A673 (cell line): Measurements from ENCODE around the gene MAP3K7. TPM values are rescaled to one million over a fixed set of nuclear protein-coding genes. Genes with fewer than 3 reads are reported as not detected.

ENCODE experiments used
- BruUV-seq: library from RNA; stranded (reverse); fragments of 400-500 nt; replicated peaks from 2 replicates; lab custom pipeline; 2021; lab: Mats Ljungman, UMichigan
- CTCF ChIA-PET: fragments of 300-600 bp; sonication (Branson Sonifier 250); formaldehyde crosslinking; loops from one replicate; lab custom pipeline; 2022; ENCODE audit warnings: antibody characterized with exemption; lab: Charles Lee
- POLR2A ChIA-PET: fragments of 300-600 bp; sonication (Branson Sonifier 250); formaldehyde crosslinking; loops from one replicate; lab custom pipeline; 2022; ENCODE audit warnings: antibody characterized with exemption; ENCODE audit not compliant: low non-redundant PET; lab: Charles Lee
- DNase-seq: peaks from one replicate; pipeline ENCODE4 v3.0.0-alpha.2; 2015; ENCODE audit warnings: low spot score
- H3K27ac ChIP-seq: fragments of 200-600 bp; sonication (generic); 2 replicates; pipeline ENCODE4 v1.5.1; 2016; ENCODE audit warnings: mixed run types, low read depth, mild to moderate bottlenecking, mixed read lengths, antibody characterized with exemption, low read length; ENCODE audit not compliant: poor library complexity, severe bottlenecking
- H3K27me3 ChIP-seq: fragments of 200-600 bp; sonication (generic); replicated peaks from 2 replicates; pipeline ENCODE4 v1.6.1; 2017; ENCODE audit warnings: mixed run types, low read depth, mild to moderate bottlenecking, mixed read lengths, antibody characterized with exemption, low read length; ENCODE audit not compliant: insufficient read depth, poor library complexity
- H3K36me3 ChIP-seq: fragments of 200-600 bp; sonication (generic); 2 replicates; pipeline ENCODE4 v1.6.1; 2016; ENCODE audit warnings: mixed run types, mild to moderate bottlenecking, mixed read lengths, antibody characterized with exemption, low read length; ENCODE audit not compliant: insufficient read depth, poor library complexity, severe bottlenecking
- H3K4me1 ChIP-seq: fragments of 200-600 bp; sonication (generic); 2 replicates; pipeline ENCODE4 v1.6.1; 2017; ENCODE audit warnings: mixed run types, mild to moderate bottlenecking, mixed read lengths, antibody characterized with exemption, low read length; ENCODE audit not compliant: insufficient read depth, poor library complexity, severe bottlenecking
- H3K4me3 ChIP-seq: fragments of 200-600 bp; sonication (generic); 2 replicates; pipeline ENCODE4 v1.5.1; 2016; ENCODE audit warnings: low read depth, mixed run types, mild to moderate bottlenecking, mixed read lengths, low read length; ENCODE audit not compliant: poor library complexity, severe bottlenecking
- H3K9me3 ChIP-seq: fragments of 200-600 bp; sonication (generic); 2 replicates; pipeline ENCODE4 v1.6.1; 2016; ENCODE audit warnings: mixed run types, low read depth, mild to moderate bottlenecking, mixed read lengths, antibody characterized with exemption, low read length; ENCODE audit not compliant: poor library complexity, severe bottlenecking
- CTCF ChIP-seq: fragments of 300-800, 200-600 bp; sonication (generic); conservative IDR thresholded peaks from 2 replicates; pipeline ENCODE4 v1.5.1; 2017; ENCODE audit warnings: low read depth, mild to moderate bottlenecking, antibody characterized with exemption, low read length, moderate library complexity, mixed read lengths
- EZH2 ChIP-seq: fragments of 200-600 bp; sonication (generic); IDR thresholded peaks from 2 replicates; pipeline ENCODE4 v1.6.1; 2017; ENCODE audit warnings: borderline replicate concordance, low read depth, mild to moderate bottlenecking, mixed read lengths, antibody characterized with exemption, low read length; ENCODE audit not compliant: poor library complexity, severe bottlenecking
- intact Hi-C: fragments of 100-400 bp; cut with micrococcal nuclease; formaldehyde crosslinking; loops from one replicate; pipeline ENCODE4 v1.10.0; 2022; ENCODE audit not compliant: unreplicated experiment
- total RNA-seq: library from RNA; stranded (reverse); gene quantifications from 2 replicates; pipeline ENCODE4 v1.2.3, GENCODE V29; 2021

Gene MAP3K7
- total RNA-seq, 1 experiment from 2014 or later = 35.6 TPM

GRCh38 chr6:90525421-90525820 lies 61.5 kb downstream of the MAP3K7 start:
- Histone ChIP-seq H3K27ac (no peak overlapping the region), H3K9me3 (no peaks in the 10 kb centered on the region), H3K27me3 (no peaks in the 10 kb centered on the region), H3K36me3 (peaks cover 10% of the 10 kb centered on the region), H3K4me1 (no peaks in the 10 kb centered on the region), H3K4me3 (no peak overlapping the region)
- no peak for TF ChIP-seq EZH2
- no peak for TF ChIP-seq CTCF
- no TSS peak for BruUV-seq
- no peak for DNase-seq
- ChIA-PET CTCF (no interaction called here), POLR2A (no interaction called here)
- intact Hi-C loops = no loop called here

GRCh38 chr6:90523779-90524310 lies 63.0 kb downstream of the MAP3K7 start:
- no TSS peak for BruUV-seq
- ChIA-PET POLR2A (no interaction called here), CTCF (no interaction called here)
- H3K27ac ChIP-seq = no peak overlapping the region
- H3K27me3 ChIP-seq = no peaks in the 10 kb centered on the region
- intact Hi-C loops = no loop called here
- TF ChIP-seq CTCF (no peak), EZH2 (no peak)
- no peaks in the 10 kb centered on the region for H3K4me1 ChIP-seq
- H3K9me3 ChIP-seq = no peaks in the 10 kb centered on the region
- peaks cover 10% of the 10 kb centered on the region for H3K36me3 ChIP-seq
- DNase-seq = no peak
- no peak overlapping the region for H3K4me3 ChIP-seq

GRCh38 chr6:90521955-90522354 lies 64.9 kb downstream of the MAP3K7 start:
- ChIA-PET CTCF (no interaction called here), POLR2A (no interaction called here)
- H3K9me3 ChIP-seq = no peaks in the 10 kb centered on the region
- no peak for TF ChIP-seq EZH2
- no peak for DNase-seq
- BruUV-seq = no TSS peak
- intact Hi-C loops = no loop called here
- H3K27me3 ChIP-seq = no peaks in the 10 kb centered on the region
- no peak overlapping the region for H3K27ac ChIP-seq
- no peaks in the 10 kb centered on the region for H3K4me1 ChIP-seq
- H3K4me3 ChIP-seq = no peak overlapping the region
- H3K36me3 ChIP-seq = peaks cover 12% of the 10 kb centered on the region

GRCh38 chr6:90516074-90516660 lies 70.7 kb downstream of the MAP3K7 start:
- no peak overlapping the region for H3K27ac ChIP-seq
- no peak for TF ChIP-seq CTCF
- TF ChIP-seq EZH2 = no peak
- BruUV-seq = TSS peak; percentile 28
- no peaks in the 10 kb centered on the region for H3K4me1 ChIP-seq
- intact Hi-C loops = no loop called here
- POLR2A ChIA-PET = no interaction called here
- no peaks in the 10 kb centered on the region for H3K27me3 ChIP-seq
- no peak for DNase-seq
- CTCF ChIA-PET = no interaction called here
- peaks cover 28% of the 10 kb centered on the region for H3K36me3 ChIP-seq
- no peak overlapping the region for H3K4me3 ChIP-seq
- no peaks in the 10 kb centered on the region for H3K9me3 ChIP-seq
